SHP77 (cell line): Measurements from ENCODE around the gene ARPC1A.
"Not testable (repeated sequence)": the region's sequence is repeated elsewhere in the genome, so short reads cannot be mapped to it uniquely, and the experiment has no call there.

Experiments used
- DNase-seq, 2 experiments: peaks; one replicate each; lab custom pipeline; 2025; lab: John Stamatoyannopoulos, UW

The ARPC1A gene

GRCh38 chr7:99369767-99370391 lies 44.2 kb downstream of the ARPC1A start:
- DNase-seq, result no peak

GRCh38 chr7:99371376-99371920 lies 45.8 kb downstream of the ARPC1A start:
- DNase-seq, result no peak

GRCh38 chr7:99372275-99373090 lies 46.8 kb downstream of the ARPC1A start:
- DNase-seq, result no peak

- no peak for DNase-seq
Measured at GRCh38 chr7:99373091-99374066, 47.7 kb downstream of the ARPC1A start.

- DNase-seq, result peak; percentile 40 to 84
Measured at GRCh38 chr7:99374111-99375064, 48.7 kb downstream of the ARPC1A start, which contains the start of gene ARPC1B. Gene ARPC1B, plus strand, starts transcription at chr7:99374730. Its CDS starts 10,985 bp downstream, at chr7:99385715.

GRCh38 chr7:99375070-99375807 lies 49.5 kb downstream of the ARPC1A start:
- DNase-seq, result peak; percentile 28 to 58

GRCh38 chr7:99379043-99379577 lies 53.4 kb downstream of the ARPC1A start:
- no peak for DNase-seq

- DNase-seq, result not testable (repeated sequence)
Measured at GRCh38 chr7:99379693-99380031, 54.0 kb downstream of the ARPC1A start.

GRCh38 chr7:99380032-99380822 lies 54.5 kb downstream of the ARPC1A start:
- no peak for DNase-seq

- no peak for DNase-seq
Measured at GRCh38 chr7:99380823-99381663, 55.3 kb downstream of the ARPC1A start.

GRCh38 chr7:99381664-99382075 lies 56.0 kb downstream of the ARPC1A start:
- DNase-seq, result no peak

GRCh38 chr7:99383203-99383602 lies 57.5 kb downstream of the ARPC1A start:
- no peak for DNase-seq

GRCh38 chr7:99383791-99384370 lies 58.2 kb downstream of the ARPC1A start:
- DNase-seq, result no peak

- no peak for DNase-seq
Measured at GRCh38 chr7:99384523-99384922, 58.8 kb downstream of the ARPC1A start.

GRCh38 chr7:99385564-99385963 lies 59.9 kb downstream of the ARPC1A start:
- DNase-seq, result no peak

GRCh38 chr7:99386584-99387238 lies 61.0 kb downstream of the ARPC1A start:
- DNase-seq, result peak; percentile 6 to 22

GRCh38 chr7:99387239-99387635 lies 61.5 kb downstream of the ARPC1A start:
- not testable (repeated sequence) for DNase-seq
